ENCODE measurements around the gene SKAP1.
A peak's percentile ranks its signal among the peaks of the same experiment; 100 is the strongest.
"Not testable (repeated sequence)": the region's sequence is repeated elsewhere in the genome, so short reads cannot be mapped to it uniquely, and the experiment has no call there.

Gene SKAP1

DNA sequence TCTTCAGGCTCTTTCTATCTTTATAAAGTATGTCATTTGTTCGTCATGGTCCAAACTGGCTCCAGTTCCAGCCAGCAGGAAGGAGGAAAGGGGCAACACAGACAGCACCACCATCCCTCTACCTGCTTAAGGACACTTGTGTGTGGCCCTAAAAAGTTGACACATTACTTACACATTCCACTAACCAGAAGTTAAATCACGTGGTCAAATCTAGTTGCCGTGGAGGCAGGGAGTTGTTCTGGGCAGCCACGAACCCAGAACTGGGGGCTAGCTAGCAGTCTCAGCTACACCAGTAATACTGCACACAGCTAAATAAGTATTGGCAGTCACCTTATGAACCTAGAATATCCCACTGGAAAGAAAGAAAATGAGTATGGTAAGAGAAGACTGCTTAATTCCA, 218.2 kb downstream of the SKAP1 start:
- DNase-seq (ENCODE audit: low spot score) = no peak

DNA sequence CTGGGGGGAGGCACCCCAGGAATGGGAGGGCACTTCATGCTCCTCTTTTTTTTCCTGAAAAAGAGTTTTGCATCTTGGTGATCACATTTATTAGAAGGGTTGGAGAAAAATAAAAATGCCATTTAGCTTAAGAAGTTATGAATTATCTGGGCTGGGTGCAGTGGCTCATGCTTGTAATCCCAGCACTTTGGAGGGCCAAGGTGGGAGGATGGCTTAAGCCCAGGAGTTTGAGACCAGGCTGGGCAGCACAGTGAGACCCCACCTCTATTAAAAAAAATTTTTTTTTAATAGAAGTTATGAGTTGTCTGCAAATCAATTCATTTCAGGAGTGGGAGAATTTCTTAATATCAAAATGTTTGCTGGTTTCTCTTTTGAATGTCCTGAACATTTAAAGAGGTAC, 219.0 kb downstream of the SKAP1 start:
- no peak for DNase-seq (ENCODE audit: low spot score)

DNA sequence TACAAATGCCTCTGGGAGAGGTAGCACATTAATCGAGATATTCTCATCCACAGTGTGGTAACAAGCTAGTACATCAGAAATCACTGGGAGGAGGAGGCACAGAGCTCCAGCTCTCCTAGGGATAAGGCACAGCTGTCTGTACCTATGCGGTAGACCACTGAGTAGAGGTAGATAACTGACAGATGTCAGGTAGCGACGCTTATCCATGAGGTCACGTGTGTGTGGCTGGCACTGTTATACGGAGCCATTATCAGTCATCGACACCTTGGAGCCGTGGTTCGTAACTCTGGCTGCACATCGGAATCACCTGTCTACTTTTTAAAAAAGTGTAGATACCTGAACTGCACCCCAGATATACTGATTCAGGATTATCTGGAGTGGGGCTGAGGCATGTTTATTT, 220.0 kb downstream of the SKAP1 start:
- DNase-seq (ENCODE audit: low spot score) = no peak

DNA sequence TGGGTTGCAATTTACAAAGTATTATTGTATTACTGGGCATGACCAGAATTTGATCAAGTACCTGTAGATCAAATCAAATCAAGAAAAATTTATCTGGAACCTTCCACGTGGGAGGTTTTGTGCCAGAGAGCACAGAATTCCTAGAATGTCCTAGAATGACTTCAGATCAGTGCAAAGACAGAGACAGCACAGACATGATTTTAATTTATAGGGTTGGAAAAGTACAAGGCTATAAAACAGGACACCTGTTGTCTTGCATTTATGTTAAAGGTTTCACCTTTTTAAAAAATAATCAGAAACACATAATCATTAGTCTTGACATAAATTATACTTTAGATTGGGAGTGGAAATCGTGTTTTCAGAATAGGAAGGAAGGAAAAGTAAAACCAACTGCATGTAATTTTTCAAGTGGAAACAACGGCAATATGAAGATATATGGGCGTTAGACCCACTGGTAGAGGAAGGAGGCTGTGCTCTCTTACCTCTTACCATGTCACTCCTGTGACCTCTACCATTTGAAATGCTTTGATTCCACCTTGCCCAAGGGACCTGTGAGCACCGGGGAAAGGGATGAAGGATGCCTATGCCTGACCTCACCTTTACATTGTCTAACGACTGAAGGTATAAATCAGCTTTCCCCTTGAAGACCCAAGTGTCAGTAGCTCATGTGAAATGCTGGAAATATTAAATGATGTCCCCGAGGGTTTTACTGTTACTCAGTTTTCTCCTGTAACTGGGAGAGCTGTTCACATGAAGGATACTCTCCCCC, 222.1 kb downstream of the SKAP1 start:
- no peak for DNase-seq (ENCODE audit: low spot score)

DNA sequence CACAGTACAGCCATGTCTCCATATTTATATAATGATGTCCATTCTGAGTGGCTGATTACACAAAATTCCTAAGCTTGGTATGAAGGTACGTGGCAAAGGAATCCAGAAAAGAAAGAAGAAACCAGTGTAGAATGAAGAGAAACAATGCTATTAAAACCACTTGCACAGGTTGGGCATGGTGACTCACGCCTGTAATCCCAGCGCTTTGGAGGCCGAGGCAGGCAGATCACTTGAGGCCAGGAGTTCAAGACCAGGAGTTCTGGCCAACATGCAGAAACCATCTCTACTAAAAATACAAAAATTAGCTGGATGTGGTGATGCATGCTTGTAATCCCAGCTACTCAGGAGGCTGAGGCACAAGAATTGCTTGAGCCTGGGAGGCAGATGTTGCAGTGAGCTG, 223.0 kb downstream of the SKAP1 start:
- DNase-seq (ENCODE audit: low spot score) = not testable (repeated sequence)

DNA sequence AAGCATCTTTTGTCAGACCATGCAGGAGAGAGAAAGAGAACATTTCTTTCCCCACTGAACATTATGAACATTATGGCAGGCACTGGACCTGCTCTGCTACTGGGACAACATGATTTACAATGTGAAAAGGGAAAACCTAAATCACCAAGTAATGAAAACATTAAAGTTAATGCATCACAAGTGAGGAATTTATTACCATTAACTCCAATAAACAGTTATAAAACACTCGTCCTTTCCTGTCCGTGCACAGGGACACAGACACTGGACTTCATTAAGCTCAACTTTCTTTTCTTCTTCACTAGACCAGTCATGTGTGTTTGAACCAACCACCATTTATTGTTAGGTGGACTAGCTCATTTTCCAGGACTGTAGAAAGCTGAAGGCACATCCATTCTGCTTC, 227.1 kb downstream of the SKAP1 start:
- no peak for DNase-seq (ENCODE audit: low spot score)

DNA sequence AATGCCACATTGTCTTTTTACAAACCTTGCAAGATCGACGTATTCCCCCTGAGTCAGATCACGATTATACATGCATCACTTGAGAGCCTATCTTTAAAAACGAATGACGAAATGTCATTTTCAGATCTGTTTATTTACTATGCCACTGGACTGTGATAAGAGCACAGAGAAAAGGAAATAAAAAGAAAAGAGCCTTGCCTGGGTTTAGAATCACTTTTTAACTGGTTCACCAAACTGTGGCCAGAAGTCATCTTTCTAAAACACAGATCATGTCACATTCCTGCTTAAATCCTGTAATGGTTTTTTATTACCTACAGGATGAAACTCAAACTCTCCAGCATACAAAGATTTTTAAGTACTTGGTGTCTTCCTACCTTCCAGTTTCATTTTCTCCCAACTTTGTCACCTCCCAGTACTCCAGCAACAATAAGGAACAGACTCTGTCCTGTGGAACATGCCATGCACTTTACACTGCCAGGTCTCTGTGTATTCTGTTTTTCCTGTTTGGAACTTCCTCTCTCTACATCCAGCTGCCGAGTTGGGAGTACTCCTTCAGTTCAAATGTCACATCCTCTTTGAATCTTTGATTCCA, 231.0 kb downstream of the SKAP1 start:
- no peak for DNase-seq (ENCODE audit: low spot score)

DNA sequence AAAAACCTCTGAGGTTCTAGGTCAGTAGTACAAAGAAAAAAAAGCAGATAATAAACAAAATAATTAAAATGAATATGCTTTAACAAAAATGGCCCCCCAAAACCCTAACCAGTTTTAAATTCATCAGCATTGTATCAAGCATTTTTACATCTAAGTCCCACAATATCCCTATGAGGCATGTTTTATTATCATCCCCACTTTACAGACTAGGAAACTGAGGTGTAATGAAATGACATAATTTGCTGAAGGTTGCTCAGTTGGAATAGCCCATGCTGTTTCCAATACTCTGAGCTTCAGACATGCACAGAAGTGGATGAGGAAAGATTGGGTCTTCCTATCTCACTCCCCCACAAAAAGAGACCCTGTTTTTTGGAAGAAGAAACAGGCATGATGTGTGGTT, 234.1 kb downstream of the SKAP1 start:
- no peak for DNase-seq (ENCODE audit: low spot score)

DNA sequence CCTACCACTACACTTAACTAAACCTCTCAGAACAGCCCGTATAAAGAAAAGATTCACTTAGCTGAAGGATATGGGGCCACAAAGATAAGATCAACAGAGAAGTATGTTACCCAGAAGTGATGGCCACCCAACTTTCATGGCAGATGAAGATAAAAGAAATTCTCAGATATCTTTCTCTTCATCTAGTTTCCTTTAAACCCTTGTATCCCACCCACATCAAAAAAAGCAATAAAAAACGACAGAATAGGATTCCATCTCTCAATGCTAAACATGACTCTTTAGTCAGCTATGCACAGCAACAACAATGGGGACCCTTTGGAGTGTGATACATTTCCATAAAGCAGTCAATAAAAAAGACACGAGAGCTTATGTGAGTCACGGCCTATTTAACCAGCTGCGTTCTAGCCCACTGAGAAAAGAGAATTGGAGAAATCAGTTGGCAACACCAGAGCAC, 235.9 kb downstream of the SKAP1 start:
- no peak for DNase-seq (ENCODE audit: low spot score)

DNA sequence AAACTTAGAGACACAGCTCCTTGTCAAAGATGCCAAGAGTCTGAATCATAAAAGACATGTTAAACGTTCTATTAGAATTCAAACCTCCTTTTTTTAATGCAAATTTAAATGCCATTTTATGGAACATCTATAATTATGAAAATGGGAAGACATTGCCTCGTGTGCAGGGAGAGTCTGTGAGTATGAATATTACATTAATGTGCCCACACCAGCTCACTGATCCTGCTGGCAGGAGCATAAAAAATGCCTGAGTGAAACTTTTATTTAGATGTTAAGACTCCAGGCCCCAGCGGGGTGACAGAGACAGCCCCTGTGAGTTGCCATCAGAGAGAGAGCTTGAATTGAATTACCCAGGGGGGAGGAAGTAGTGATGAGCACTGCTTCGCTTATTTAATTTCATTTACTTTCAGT, 237.7 kb downstream of the SKAP1 start:
- DNase-seq (ENCODE audit: low spot score) = peak; percentile 22

DNA sequence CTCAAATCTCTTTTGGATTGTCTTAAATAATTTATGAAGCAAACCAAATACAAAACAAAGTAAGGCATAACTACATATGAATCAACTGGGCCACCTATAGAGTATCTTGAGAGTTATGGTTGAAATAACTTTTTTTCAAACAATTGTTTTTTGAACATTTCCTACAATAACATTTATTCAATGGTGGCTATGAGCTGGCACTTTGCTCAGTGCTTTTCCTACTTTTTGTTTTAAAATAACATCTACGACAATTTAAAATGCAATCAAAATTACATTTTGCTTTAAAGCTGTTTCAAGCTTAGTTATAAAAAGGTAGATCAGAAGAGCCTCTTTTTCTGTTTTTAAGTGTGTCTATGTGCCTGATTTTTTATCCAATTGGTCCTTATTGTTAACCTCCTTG, 238.7 kb downstream of the SKAP1 start:
- DNase-seq (ENCODE audit: low spot score) = no peak

DNA sequence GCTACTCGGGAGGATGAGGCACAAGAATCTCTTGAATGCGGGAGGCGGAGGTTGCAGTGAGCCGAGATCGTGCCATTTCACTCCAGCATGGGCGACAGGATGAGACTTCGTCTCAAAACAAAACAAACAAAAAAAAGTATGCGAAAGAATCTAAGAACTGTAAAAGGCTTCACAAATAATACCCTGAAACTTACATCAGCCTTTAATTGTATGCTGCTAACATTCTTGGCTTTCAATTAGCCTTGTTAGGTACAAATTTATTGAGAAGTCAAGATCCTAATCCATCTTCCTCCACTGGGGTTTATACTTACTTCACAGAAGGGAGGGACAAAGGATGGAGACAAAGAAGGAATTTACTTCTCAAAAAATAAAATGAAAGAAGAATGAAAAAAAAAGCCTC, 239.1 kb downstream of the SKAP1 start:
- no peak for DNase-seq (ENCODE audit: low spot score)

DNA sequence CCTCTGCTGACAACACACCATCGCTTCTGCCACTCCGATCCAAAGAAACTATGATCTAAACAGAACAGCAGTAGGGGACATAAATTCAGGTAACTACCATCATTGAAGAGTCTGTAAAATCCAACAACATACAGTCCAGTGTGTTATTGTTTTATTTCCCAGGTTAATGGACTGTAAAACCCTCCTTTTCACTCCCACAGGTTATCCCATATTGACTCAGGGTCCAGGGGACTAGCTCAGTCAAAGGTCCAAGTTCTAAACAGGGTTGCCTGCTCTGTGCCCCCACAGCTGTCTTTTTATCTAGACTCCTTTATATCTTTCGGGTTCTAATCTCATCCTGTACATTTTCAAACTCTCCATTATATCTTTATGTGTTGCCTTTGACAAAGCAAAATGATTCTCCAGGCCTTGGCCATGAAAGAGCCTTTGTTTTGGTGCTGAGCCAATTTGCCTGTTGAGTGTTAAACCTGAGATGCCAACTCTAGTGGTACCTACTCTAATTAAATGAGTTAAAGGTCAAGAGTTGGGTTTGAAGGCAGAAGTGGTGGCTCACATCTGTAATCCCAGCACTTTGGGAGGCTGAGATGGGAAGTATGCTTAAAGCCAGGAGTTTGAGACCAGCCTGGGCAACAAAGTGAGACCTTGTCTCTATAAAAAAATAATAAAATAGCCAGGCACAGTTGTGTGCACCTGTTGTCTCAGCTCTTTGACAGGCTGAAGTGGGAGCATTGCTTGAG, 242.0 kb downstream of the SKAP1 start:
- DNase-seq (ENCODE audit: low spot score) = no peak

DNA sequence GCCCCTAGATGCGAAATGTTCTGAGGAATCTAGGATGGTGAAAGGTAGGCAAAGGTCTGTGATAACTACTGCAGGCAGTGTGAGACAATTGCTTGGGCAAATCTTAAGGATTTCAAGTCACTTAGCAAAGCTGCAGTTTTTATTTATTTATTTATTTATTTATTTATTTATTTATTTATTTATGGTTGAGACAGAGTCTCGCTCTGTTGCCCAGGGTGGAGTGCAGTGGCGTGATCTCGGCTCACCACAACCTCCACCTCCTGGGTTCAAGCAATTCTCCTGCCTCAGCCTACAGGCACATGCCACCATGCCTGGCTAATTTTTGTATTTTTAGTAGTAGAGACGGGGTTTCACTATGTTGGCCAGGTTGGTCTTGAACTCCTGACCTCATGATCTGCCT, 243.7 kb downstream of the SKAP1 start:
- not testable (repeated sequence) for DNase-seq (ENCODE audit: low spot score)

DNA sequence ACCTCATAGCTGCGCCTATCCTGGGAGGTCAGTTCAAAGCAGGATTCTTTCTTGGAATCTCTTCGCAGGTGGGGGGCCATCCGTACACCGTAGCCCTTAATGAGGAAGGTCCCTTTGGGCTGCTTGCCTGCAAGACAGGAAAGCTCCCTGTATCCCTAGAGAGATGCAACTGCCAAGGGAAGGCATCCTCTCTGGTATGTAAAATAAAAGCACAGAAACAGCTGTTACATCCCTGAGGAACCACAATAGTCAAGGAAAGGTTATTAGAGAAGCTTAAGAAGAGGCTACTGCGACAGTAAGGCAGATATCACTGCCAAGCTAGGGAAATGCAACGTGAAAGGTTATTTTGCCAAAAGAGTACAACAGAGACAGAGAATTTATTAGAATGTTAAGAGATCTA, 245.3 kb downstream of the SKAP1 start:
- no peak for DNase-seq (ENCODE audit: low spot score)

DNA sequence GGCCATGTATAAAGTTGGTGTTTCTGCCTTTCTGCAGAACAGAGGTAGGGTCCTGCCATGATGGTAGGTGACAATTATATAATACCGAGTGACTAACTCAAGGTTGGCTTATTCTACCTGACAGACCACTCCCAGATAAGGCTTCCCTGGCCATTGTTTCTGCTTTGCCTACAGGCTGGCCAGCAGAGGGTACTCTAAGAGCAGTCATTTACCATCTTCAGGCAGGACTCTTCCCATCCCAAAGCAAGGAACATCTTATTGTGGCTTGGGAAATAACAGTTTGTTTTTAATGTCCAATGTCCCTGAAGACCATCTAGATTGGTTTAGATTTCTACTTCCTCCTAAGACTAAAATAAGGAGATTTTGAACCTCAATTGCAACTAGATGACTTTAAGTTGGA, 248.4 kb downstream of the SKAP1 start:
- peak; percentile 18 for DNase-seq (ENCODE audit: low spot score)

DNA sequence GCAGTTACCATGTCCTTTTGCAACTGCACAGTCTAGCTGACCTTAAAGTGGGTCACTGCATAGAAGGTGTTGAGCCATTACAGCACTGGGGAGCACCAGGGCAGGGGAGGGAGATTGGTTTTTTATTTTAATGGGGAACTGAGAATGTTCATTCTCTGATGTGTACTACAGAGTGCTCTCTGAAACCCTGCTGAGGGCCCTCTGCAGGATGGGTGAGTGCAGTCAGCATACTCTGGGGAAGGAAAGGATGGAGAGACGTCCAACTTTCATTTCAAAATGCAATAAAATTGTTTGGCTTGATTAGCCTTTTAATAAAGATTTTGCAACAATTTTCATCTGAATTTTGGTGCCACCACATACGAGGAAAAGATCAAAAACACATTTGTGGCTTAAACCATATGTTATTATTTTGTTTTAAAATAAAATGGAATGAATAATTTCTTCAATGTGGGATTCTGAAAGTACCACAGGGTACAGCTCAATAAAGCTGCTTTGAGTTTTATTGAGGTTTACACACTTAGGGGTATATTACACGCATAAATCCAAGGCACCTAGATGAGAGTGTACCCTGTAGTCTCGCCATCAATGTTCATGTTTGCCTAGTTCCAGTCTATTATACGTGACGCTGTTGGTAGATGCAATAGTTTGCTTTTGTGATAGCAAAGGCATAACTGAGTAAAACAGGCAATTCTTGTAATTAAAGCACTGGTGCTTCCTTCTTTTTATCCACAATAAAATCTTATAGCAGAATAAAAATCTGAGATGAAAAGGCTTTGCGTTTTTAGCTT, 249.0 kb downstream of the SKAP1 start:
- DNase-seq (ENCODE audit: low spot score) = no peak

DNA sequence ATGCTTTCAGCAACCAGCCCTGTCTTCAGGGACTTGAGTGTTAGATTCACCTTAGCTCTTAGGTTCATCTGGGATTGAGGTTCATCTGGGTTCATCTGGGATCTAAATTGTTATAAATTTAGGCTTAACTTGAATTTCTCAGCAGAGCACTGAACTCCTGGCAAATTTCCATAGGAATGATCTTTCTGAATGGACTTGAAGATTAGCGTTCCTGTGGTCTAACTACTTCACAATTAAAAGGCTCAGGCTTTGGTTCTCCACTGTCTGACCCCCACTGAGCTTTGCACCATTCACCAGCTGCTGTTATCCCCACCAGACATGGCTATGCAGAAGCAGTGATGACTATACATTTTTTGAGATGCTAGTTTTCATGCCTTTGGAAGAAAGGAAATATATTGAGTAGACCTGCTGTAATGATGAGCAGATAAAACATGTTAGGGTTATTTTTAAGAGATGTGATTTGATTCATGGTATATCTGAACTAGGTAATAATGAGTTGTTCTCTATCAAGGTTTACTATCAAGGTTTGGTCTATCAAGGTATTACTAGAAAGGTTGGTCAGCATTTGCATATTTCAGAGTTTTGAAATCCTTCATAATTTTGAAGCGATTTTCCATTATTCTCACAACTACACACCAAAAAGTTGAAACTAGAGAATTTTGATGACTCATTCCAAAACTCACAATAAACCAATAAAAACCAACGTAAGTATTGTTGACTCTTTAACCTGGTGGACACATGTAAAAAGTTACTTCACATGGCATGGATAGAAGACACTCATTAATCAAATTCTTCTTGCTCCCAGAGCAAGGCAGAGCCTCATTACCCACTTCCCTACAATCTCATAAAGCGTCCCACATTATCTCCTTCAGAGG, 250.7 kb downstream of the SKAP1 start:
- DNase-seq (ENCODE audit: low spot score) = no peak

DNA sequence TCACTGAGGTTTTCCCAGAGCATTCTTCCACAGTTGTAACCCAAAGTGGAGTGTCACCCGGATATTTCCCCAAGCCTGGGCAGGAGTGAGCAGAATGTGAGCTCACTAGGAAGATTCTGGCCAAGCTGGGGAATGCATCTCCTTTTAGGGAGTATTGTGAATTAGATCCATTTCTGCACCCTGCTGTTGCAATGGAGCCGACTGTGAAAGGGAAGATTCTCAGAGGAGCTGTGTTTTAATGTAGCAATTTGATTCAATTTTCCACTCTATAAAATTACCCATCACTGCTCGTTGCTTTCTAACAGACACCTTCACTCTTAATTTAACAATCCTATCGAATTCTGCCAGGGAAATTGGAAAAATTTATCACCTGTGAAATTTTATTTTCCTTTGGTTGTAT, 251.7 kb downstream of the SKAP1 start:
- no peak for DNase-seq (ENCODE audit: low spot score)

DNA sequence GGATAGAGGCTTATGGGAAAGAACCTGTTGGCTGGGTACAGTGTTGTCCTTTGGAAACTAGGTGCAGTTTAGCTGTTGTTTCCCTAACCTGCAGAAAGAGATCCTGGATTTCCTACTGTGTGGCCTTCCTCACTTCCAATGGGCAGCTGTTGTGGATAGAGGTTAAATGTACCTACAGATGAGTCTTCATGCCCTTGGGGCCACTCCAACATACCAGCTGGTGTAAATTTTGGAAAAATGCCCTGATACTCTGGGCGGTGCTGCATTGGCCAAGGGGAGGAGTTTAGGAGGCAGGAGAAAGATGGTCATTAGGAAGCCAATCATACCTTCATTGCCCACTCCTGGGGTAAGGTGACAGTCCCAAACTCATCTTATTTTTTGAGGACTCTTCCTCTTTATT, 252.2 kb downstream of the SKAP1 start:
- DNase-seq (ENCODE audit: low spot score) = no peak

DNA sequence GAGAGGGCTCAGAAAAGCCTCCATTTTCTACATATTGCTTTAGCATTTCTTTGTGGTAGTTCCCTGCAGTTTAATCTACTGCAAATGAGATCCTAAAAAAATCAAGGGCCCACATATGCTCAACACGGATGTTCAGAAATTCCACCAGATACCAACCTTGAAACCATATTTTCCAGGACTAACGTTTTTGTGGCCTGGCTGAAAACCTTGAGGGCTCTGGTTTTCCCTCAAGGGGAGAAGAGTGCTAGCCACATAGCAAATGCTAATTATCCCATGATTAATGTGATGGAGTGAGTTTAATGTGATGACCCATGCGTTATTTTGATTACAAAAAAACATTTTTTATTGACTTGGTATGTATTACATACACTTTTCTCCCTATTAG, 253.6 kb downstream of the SKAP1 start:
- no peak for DNase-seq (ENCODE audit: low spot score)
